GM21528 (cell line): ENCODE results near the gene EXOSC10.
"Not testable (repeated sequence)": the region's sequence is repeated elsewhere in the genome, so short reads cannot be mapped to it uniquely, and the experiment has no call there.

Experiments
- ATAC-seq: cut with Tn5 transposase; IDR thresholded peaks from one replicate; pipeline ENCODE4 v1.9.1; 2021; ENCODE audit warnings: mild to moderate bottlenecking, moderate library complexity; ENCODE audit not compliant: unreplicated experiment, low FRiP score

EXOSC10 gene

GRCh38 chr1:11024154-11024873, 75.4 kb downstream of the EXOSC10 start:
- no peak for ATAC-seq

- ATAC-seq = no peak
These were observed 76.5 kb downstream of the EXOSC10 start for GRCh38 chr1:11023201-11023600.

DNA sequence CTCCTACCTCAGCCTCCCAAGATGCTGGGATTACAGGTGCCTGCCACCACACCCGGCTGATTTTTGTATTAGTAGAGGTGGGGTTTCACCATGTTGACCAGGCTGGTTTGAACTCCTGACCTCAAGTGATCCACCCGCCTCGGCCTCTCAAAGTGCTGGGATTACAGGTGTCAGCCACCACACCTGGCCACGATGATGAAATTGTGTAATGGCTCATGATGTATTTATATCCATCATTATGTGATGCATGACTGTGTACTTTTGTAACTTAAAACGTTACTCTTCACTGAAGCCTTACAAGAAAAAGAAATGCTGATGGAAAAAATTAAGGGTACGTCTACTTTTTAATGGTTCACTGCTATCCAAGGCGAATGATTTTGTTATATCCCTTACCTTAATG, 79.7 kb downstream of the EXOSC10 start:
- ATAC-seq = no peak

GRCh38 chr1:11019358-11019757, 80.3 kb downstream of the EXOSC10 start:
- ATAC-seq = not testable (repeated sequence)
